Suprapubic skin (tissue), 4 donors: ENCODE results near the gene EXPH5. TPM values are rescaled to one million over a fixed set of nuclear protein-coding genes. Genes with fewer than 3 reads are reported as not detected.
"Not testable (repeated sequence)": the region's sequence is repeated elsewhere in the genome, so short reads cannot be mapped to it uniquely, and the experiment has no call there.

Experiments
- DNase-seq, 2 donors: peaks; one replicate each; pipeline ENCODE4 v3.0.0-alpha.2; 2019; ENCODE audit warnings: low spot score in 2 of 2
- H3K27ac ChIP-seq: fragments of 200-600 bp; sonication (generic); one replicate; pipeline ENCODE4 v1.5.1; 2019
- H3K27me3 ChIP-seq: fragments of 200-600 bp; sonication (generic); one replicate; pipeline ENCODE4 v1.5.1; 2019
- H3K36me3 ChIP-seq: fragments of 200-600 bp; sonication (generic); one replicate; pipeline ENCODE4 v1.5.1; 2019
- H3K4me1 ChIP-seq: fragments of 200-600 bp; sonication (generic); one replicate; pipeline ENCODE4 v1.5.1; 2019
- H3K4me3 ChIP-seq: fragments of 200-600 bp; sonication (generic); one replicate; pipeline ENCODE4 v1.5.1; 2019; ENCODE audit warnings: mild to moderate bottlenecking
- H3K9me3 ChIP-seq: fragments of 200-600 bp; sonication (generic); one replicate; pipeline ENCODE4 v1.5.1; 2019
- EP300 ChIP-seq: sonication (generic); formaldehyde crosslinking; IDR thresholded peaks from one replicate; pipeline ENCODE4 v1.6.1; 2017; ENCODE audit warnings: antibody characterized with exemption
- POLR2A ChIP-seq, 2 donors: fragments of 450-650 bp; IDR thresholded peaks; one replicate each; pipeline ENCODE4 v1.6.1; 2017; ENCODE audit warnings: antibody characterized with exemption in 2 of 2, mild to moderate bottlenecking in 2 of 2, moderate library complexity in 2 of 2
- POLR2AphosphoS5 ChIP-seq, 3 donors: sonication (generic); formaldehyde crosslinking; IDR thresholded peaks; one replicate each; pipeline ENCODE4 v1.6.1; 2017; ENCODE audit warnings: antibody characterized with exemption in 3 of 3
- WGBS: methylation state at CpG from one replicate; pipeline ENCODE4 v1.1.5; 2018; 5-methylcytosine and 5-hydroxymethylcytosine counted together
- total RNA-seq, 4 donors: library from RNA; depleted of rRNA; stranded (reverse); fragments of >200 nt; gene quantifications; one replicate each; pipeline ENCODE4 v1.1.0, GENCODE V29; 2016
- TF ChIP-seq, protein P1 (sequence below), 2 donors: fragments of 200-600 bp in 1 of 2; fragments of 450-650 bp in 1 of 2; sonication (generic) in 1 of 2; IDR thresholded peaks; one replicate each; pipeline ENCODE4 v1.5.1; 2016 to 2019; ENCODE audit warnings: antibody characterized with exemption in 2 of 2, mild to moderate bottlenecking in 1 of 2, moderate library complexity in 1 of 2

The EXPH5 gene
- total RNA-seq, 4 donors from 2014 or later: 120 to 232 (median 149) TPM

DNA sequence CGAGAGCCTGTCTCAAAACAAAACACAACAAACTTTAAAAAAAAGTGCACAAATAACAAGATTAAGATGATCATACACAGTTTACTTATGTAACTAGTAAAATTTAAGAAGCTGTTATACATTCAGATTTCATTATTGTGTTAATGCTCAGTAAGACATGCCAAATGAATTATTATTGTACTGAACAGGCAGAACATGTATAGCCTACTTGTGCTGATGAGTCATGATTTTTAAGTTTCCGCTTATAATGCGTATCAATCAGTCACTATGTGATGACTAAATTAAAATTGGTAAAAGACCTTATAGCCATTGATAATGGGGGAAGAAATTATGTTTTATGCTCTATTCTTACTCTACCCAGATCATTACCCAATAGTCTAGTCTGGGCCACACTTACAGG, 20.5 kb upstream of the EXPH5 start:
- no peak overlapping the region for H3K4me3 ChIP-seq
- TF ChIP-seq EP300 (no peak), POLR2A (IDR thresholded peaks at IDR 0.05) (no peak), POLR2AphosphoS5 (IDR thresholded peaks at IDR 0.05) (no peak)
- TF ChIP-seq, protein P1, sequence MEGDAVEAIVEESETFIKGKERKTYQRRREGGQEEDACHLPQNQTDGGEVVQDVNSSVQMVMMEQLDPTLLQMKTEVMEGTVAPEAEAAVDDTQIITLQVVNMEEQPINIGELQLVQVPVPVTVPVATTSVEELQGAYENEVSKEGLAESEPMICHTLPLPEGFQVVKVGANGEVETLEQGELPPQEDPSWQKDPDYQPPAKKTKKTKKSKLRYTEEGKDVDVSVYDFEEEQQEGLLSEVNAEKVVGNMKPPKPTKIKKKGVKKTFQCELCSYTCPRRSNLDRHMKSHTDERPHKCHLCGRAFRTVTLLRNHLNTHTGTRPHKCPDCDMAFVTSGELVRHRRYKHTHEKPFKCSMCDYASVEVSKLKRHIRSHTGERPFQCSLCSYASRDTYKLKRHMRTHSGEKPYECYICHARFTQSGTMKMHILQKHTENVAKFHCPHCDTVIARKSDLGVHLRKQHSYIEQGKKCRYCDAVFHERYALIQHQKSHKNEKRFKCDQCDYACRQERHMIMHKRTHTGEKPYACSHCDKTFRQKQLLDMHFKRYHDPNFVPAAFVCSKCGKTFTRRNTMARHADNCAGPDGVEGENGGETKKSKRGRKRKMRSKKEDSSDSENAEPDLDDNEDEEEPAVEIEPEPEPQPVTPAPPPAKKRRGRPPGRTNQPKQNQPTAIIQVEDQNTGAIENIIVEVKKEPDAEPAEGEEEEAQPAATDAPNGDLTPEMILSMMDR (IDR thresholded peaks at IDR 0.05): no peak
- H3K9me3 ChIP-seq: no peaks in the 10 kb centered on the region
- 69% methylated on average over 3 of the region's 3 CpGs for WGBS
- DNase-seq: no peak
- H3K36me3 ChIP-seq: no peaks in the 10 kb centered on the region
- peak overlapping the region; percentile 29 for H3K27ac ChIP-seq
- peaks cover 13% of the 10 kb centered on the region for H3K4me1 ChIP-seq
- H3K27me3 ChIP-seq: no peaks in the 10 kb centered on the region

DNA sequence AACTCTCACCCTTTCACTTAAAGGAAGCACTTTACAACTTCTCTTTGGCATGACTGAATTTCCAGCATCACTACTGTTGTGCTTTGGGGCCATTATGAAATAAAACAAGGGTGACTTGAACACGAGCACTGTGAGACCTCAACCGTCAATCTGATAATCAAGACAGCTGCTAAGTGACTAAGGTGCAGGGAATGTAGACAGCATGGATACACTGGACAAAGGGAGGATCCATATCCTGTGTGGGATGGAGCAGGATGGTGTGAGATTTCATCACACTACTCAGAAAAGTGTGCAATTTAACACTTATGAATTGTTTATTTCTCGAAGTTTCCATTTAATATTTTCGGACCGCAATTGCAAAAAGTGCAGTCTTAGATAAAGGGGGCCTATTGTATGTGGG, 16.1 kb upstream of the EXPH5 start:
- Histone ChIP-seq H3K36me3 (no peaks in the 10 kb centered on the region), H3K27ac (no peak overlapping the region), H3K9me3 (no peaks in the 10 kb centered on the region), H3K4me3 (no peak overlapping the region), H3K27me3 (no peaks in the 10 kb centered on the region), H3K4me1 (peaks cover 6% of the 10 kb centered on the region)
- WGBS: 70% methylated on average over 5 of the region's 5 CpGs
- TF ChIP-seq POLR2AphosphoS5 (IDR thresholded peaks at IDR 0.05): no peak
- no peak for DNase-seq

DNA sequence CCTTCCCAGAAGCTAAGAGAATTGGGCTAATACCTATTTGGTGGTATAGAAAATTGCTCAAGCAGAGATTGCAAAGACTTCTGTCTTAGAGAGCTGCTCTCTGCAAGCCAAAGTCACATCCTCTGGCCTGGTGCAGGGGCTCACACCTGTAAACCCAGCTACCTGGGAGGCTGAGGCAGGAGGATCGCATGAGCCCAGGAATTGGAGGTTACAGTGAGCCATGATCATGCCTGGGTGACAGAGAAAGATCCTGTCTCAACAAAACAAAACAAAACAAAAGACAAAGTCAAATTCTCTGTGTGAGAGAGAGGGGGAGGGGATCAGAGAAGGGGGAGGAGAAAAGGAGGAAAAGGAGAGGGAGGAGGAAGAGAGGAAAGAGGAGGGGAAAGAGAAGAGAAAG, 15.0 kb upstream of the EXPH5 start:
- H3K4me3 ChIP-seq: no peak overlapping the region
- no peak for TF ChIP-seq POLR2AphosphoS5 (IDR thresholded peaks at IDR 0.05)
- no peak for TF ChIP-seq EP300
- TF ChIP-seq, protein P1 (IDR thresholded peaks at IDR 0.05): no peak
- no peak for TF ChIP-seq POLR2A (IDR thresholded peaks at IDR 0.05)
- no peak overlapping the region for H3K27ac ChIP-seq
- H3K9me3 ChIP-seq: no peaks in the 10 kb centered on the region
- peaks cover 2% of the 10 kb centered on the region for H3K4me1 ChIP-seq
- DNase-seq: no peak
- 94% methylated on average over 1 of the region's 1 CpG for WGBS
- no peaks in the 10 kb centered on the region for H3K36me3 ChIP-seq
- no peaks in the 10 kb centered on the region for H3K27me3 ChIP-seq

DNA sequence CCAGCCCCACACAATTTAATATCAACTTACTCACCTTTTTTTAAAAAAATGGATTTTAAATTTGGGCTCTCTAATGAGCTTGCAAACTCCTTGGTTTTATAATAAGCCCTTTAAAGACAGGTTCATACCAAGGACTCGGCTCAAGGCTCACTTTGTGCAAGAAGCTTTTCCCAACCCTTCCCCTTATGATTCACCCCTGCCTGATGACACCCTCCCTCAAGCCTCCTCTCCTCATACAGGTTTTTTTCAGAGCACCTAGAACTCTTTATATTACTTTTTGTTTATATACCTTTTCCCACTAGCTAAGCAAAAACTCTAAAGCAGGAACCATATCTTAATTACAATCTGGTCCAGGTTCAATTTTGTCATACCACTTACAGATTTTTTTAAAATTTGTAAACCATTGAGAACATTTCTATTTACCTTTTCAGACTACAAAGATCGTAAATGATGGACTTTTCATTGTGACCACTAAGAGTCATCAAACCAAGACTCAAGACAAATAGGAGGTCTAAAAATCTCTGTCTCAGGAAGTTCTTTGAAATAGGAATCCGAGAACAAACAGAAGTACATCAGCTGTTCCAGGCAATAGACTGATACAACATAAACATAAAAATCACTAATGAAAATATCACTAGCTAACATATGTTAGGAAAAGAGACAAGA, 13.1 kb upstream of the EXPH5 start:
- no peak for DNase-seq
- no peaks in the 10 kb centered on the region for H3K27me3 ChIP-seq
- H3K4me3 ChIP-seq: no peak overlapping the region
- H3K9me3 ChIP-seq: no peaks in the 10 kb centered on the region
- H3K27ac ChIP-seq: no peak overlapping the region
- WGBS: 76% methylated on average over 3 of the region's 3 CpGs
- H3K4me1 ChIP-seq: no peaks in the 10 kb centered on the region
- no peak for TF ChIP-seq POLR2A (IDR thresholded peaks at IDR 0.05)
- no peak for TF ChIP-seq POLR2AphosphoS5 (IDR thresholded peaks at IDR 0.05)
- TF ChIP-seq EP300: no peak
- no peaks in the 10 kb centered on the region for H3K36me3 ChIP-seq

DNA sequence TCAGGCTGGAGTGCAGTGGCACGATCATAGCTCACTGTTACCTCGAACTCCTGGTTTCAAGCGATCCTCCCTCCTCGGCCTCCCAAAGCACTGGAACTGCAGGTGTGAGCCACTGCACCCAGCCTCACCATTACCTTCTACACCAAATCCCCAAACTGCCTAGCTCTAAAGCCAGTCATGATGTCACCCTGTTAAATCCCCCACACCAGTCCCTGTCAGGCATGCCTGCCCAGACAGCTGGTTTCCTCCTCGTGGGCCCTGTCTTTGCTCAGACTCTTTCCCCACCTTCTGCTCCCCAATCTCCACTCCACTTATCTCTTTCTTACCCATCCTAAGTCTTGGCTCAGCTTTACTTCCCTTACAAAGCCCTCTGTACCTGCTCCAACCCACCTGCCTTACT, 12.5 kb upstream of the EXPH5 start:
- Histone ChIP-seq H3K27me3 (no peaks in the 10 kb centered on the region), H3K36me3 (no peaks in the 10 kb centered on the region), H3K9me3 (no peaks in the 10 kb centered on the region), H3K4me1 (no peaks in the 10 kb centered on the region), H3K27ac (no peak overlapping the region), H3K4me3 (no peak overlapping the region)
- WGBS: 77% methylated on average over 5 of the region's 5 CpGs
- TF ChIP-seq POLR2A (IDR thresholded peaks at IDR 0.05) (no peak), POLR2AphosphoS5 (IDR thresholded peaks at IDR 0.05) (no peak), EP300 (no peak)
- TF ChIP-seq, protein P1 (IDR thresholded peaks at IDR 0.05): no peak
- no peak for DNase-seq

DNA sequence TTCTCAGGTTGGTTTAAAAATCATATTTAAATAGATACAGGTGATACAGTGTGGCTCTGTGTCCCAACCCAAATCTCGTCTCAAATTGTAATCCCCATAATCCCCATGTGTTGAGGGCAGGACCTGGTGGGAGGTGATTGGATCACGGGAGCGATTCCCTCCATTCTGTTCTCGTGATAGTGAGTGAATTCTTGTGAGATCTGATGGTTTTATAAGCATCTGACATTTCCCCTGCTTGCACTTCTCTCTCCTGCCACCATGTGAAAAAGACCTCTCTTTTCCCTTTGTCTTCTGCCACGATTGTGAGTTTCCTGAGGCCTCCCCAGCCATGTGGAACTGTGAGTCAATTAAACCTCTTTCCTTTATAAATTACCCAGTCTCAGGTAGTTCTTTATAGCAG, 9.2 kb upstream of the EXPH5 start:
- 81% methylated on average over 5 of the region's 5 CpGs for WGBS

DNA sequence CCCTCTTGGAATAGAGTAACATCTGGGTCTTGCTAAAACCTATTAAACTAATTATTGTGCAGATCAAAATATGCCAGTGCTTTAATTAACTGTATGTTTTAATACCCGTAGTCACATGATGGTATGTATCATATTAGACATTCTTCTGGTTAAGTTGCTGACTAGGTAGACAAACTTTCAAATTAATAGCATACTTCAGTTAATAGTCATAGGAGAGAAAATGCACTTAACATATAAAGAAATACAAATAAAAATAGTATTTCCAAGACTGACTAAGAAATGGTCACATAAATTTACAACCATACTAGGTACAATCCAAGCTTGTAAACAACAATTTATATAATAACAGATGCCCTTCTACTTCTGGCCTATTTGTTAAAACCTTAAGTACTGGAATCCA, 7.6 kb upstream of the EXPH5 start:
- Histone ChIP-seq H3K27ac (no peak overlapping the region), H3K4me1 (no peaks in the 10 kb centered on the region), H3K4me3 (no peak overlapping the region), H3K9me3 (no peaks in the 10 kb centered on the region), H3K27me3 (no peaks in the 10 kb centered on the region), H3K36me3 (no peaks in the 10 kb centered on the region)
- WGBS: 57% methylated on average over 1 of the region's 1 CpG
- DNase-seq: no peak
- TF ChIP-seq EP300 (no peak), POLR2A (IDR thresholded peaks at IDR 0.05) (no peak), POLR2AphosphoS5 (IDR thresholded peaks at IDR 0.05) (no peak)
- TF ChIP-seq, protein P1 (IDR thresholded peaks at IDR 0.05): no peak

More for the DNA sequence above, 9.2 kb upstream of the EXPH5 start:
- not testable (repeated sequence) for H3K27me3 ChIP-seq, H3K36me3 ChIP-seq, DNase-seq, H3K27ac ChIP-seq, H3K4me3 ChIP-seq, H3K9me3 ChIP-seq, H3K4me1 ChIP-seq
